GM18526 (cell line): ENCODE measurements around the gene PRDX2.

Experiments
- POLR2A ChIP-seq: IDR thresholded peaks from 3 replicates; pipeline ENCODE4 v1.6.1; 2011; ENCODE audit not compliant: insufficient read length; ENCODE audit errors: extremely low read depth

The PRDX2 gene

DNA sequence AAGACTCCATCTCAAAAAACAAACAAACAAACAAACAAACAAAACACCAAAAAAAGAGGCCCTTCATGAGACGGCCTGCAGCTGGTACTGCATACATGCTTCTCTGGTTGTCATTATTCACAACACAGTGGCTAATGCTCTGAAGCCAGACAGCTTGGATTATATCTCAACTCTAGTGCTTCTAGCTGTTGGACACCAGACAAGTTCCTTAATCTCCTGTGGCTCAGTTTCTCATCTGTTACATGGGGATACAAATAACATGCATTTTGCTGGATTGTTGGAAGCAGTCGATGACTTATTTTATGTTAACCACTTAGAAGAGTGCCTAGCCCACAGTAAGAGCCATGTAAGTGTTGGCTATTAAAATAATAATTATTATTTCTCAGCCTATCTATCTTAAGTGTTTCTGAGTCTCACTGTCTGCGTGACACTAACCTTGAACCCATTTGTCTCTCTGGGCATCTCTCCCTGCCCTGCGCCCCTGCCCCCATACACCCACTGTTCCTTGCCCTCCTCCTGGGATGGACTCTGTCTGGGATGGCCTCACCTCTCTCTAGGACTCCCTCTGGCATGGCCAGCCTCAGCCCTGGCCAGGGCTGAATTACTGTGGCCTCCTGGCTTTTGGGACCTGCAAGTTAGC lies 13.4 kb downstream of the PRDX2 start:
- no peak for TF ChIP-seq POLR2A

GRCh38 chr19:12787458-12787857 lies 14.1 kb downstream of the PRDX2 start:
- TF ChIP-seq POLR2A: no peak

DNA sequence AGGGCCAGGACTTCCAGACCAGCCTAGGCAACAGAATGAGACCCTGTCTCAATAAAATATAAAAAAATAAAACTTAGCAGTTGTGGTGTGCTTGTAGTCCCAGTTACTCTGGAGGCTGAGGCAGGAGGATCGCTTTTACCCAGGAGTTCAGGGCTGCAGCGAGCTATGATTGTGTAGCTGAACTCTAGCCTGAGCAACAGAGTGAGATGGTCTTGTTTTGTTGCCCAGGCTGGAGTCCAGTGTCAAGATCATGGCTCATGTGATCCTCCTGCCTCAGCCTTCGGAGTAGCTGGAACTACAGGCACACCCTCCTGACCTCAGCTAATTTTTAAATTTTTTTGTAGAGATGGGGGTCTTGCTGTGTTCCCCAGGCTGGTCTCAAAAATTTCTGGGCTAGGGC lies 14.6 kb downstream of the PRDX2 start:
- no peak for TF ChIP-seq POLR2A

DNA sequence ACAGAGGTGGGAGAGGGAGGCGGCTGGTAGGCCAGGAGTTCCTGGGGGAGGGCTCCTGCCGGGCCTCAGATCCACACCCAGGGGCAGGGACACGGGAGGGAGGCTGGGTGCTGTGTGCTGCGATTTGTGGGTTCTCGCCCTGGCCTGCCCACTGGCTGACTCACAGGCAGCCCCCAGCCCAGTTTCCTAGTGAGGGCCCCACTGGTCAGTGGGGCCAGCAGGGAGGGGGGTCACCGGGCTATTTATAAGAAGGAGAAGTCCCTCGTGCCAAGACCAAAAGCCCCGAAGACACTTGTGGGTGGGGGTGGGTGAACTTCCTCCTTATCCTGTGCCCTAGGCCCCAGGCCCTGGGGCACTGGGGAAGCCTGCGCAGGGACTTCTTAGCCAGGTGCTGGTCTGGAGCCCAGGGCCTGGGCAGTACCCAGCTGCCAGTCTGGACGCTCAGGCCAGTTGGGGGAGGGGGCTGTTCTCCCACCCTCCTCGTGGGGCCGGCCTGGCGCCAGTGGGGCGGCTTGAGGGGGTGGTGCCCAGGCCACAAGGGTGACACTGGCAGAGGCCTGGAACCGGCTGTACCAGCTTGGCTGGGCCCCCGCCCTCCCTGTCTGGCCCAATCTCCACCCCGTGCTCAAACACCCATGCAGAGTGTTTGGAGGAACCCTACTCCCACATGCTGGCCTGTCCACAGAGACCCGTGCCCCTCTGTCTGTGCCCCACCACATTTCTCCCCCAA lies 15.3 kb downstream of the PRDX2 start:
- no peak for TF ChIP-seq POLR2A

DNA sequence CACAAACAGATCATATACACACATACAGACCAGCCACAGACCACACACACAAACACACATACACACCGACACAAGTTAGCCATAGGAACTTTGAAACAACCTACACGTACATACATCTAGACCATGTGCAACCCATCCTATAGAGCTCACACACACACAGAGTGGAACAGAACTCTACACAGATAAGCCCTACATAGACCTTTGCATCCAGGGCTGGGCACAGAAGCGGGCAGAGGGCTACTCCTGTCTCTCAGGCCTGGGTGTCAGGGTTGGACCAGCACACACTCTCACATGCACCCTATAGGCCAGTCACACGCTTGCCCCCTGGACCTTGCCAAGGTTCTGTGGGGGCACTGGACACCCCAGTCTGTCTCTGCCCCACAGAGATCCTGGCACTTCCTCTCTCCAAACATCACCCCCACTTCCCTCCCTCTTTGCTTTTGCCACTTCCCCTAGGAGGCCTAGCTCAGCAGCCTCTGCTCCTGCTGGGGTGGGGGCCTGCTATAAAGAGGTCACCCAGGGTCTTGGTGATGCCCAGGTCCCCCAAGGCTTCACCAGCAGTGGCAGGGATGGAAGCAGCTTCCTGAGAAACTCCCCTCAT lies 16.1 kb downstream of the PRDX2 start:
- no peak for TF ChIP-seq POLR2A

DNA sequence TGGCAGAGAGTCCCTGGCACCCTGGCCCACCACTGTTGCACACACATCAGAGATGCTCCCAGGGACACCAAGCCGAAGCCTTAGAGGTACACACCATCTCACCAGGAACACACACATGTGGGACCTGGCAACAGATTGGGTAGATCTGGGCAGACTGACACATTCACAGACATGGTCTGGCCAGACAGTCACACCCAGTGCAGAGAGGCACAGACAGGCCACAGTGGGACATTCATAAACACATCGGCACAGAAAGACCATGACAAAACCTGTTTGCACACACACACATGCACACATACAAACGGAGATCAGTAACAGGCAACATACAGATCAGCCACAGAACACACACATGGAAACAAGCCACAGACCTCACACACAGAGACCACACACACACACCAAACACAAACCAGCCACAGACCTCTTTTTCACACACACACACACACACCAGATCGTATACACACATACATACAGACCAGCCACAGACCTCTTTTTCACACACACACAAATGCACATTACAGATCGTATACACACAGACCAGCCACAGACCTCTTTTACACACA lies 16.6 kb downstream of the PRDX2 start:
- TF ChIP-seq POLR2A: no peak

DNA sequence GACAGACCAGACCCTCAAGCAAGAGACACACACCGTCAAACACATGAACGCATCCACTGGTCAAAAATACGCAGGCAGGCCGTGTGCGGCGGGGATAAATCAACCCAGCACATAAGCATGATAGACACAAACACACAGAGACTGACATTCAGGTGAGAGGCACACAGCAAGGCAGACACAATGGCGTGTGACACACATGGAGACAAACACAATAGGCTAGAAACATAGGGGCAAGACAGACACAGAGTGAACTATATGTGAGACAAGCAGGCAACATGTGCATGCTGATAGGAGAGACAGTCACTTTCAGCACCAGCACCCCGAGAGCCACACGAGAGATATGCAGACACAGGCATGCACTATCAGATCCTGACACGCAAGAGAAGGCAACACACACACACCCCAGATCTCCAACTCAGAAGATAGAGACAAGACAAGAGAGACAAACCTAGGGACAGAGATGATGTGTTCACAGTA lies 17.2 kb downstream of the PRDX2 start:
- TF ChIP-seq POLR2A: no peak

GRCh38 chr19:12783849-12784393 lies 17.7 kb downstream of the PRDX2 start:
- peak; percentile 29 for TF ChIP-seq POLR2A

DNA sequence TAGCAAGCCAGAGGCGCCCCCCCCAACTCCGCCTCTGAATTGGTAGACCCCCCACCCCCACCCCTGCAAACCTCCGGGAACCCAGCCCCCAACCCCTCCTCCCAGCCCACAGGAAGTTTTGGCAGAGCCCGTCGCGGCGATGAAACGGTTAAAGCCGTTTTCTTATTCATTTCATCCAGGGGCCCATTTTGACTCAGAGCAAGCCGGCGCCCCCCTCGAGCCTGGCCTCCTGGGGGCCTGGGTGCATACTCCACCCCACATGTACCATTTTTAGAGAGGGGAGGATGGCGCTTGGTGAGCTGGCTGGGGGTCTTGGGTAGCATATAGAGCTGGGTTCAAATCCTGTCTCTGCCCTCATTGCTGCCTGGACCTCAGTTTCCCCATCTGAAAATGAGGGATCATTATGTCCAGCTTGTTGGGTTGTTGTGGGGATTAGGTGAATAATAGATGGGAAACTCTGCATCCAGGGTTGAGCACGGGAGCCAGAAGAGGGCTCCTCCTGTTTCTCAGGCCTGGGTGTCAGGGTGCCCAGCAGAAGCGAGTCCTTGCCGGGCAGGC lies 18.2 kb downstream of the PRDX2 start:
- no peak for TF ChIP-seq POLR2A

DNA sequence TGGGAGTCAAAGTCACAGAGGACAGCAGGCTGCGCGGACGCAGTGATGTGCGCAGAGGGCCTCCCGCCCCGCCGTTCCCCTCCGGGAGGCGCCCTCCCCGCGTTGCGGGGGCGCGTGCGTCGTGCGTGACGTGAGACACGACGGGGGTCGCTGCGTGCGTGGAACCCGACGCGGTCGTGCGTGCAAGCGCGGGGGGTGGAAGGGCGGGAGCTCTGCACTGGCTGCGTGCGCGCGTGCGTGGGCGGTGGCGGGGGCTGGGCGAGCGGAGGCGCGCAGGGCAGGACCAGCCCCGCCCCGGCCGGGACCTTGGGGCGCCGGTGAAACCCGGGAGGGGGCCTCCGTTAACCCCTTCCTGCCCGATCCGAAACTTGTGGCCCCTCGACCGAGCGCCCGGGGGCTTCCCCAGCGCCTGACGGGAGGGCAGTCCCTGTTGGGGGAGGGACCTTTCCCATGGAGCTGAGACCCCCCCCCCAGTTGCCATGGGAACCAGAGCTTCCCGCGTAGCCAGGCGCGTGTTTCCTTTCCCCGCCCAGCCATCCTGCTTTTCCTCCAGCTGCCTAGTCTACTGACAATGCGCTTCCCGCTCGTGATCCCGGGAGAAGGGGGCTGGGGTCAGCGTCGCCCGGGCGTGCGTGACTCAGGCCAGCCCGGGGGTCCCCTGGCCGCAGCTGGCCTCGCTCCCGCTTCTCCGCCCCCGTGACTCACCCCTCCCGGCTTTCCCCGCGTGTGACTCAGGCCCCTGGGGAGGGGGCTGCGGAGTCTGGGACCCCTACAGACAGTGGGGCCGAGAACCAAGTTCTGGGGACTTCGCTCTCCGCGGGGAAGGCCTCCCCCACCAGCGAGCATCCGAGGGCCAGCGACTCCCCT lies 18.9 kb downstream of the PRDX2 start:
- peak; percentile 44 for TF ChIP-seq POLR2A

DNA sequence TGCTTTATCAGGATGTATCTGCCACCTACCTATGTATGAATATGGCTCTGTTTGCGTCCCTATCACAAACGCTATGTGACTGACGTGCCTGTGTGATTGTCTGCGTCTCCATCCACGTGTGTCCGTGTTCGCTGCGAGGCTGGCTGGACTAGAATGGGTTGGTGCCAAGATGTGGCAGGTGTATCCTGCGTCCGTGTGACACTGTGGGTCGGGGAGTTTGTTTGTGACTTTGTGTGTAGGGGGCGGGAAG lies 19.5 kb downstream of the PRDX2 start:
- TF ChIP-seq POLR2A: no peak

- TF ChIP-seq POLR2A: no peak
Measured at GRCh38 chr19:12779162-12779993, 22.2 kb downstream of the PRDX2 start.

GRCh38 chr19:12778905-12779161 lies 22.8 kb downstream of the PRDX2 start:
- TF ChIP-seq POLR2A: no peak
